SW 1271 (cell line): ENCODE measurements around the gene GPRIN1.
"Not testable (repeated sequence)": the region's sequence is repeated elsewhere in the genome, so short reads cannot be mapped to it uniquely, and the experiment has no call there.

Experiments used
- DNase-seq, 2 experiments: peaks; one replicate each; lab custom pipeline; 2025; lab: John Stamatoyannopoulos, UW

Gene GPRIN1

GRCh38 chr5:176597417-176598389 is 12.3 kb downstream of the GPRIN1 start:
- no peak for DNase-seq

- no peak for DNase-seq
Observed at GRCh38 chr5:176596689-176597416, 13.1 kb downstream of the GPRIN1 start.

GRCh38 chr5:176596069-176596644 is 13.8 kb downstream of the GPRIN1 start:
- no peak for DNase-seq

GRCh38 chr5:176595386-176595943 is 14.5 kb downstream of the GPRIN1 start:
- no peak for DNase-seq

GRCh38 chr5:176594554-176594953 is 15.4 kb downstream of the GPRIN1 start:
- no peak for DNase-seq

- DNase-seq: no peak
Observed at GRCh38 chr5:176593273-176593869, 16.6 kb downstream of the GPRIN1 start.

GRCh38 chr5:176592573-176592972 is 17.4 kb downstream of the GPRIN1 start:
- no peak for DNase-seq

GRCh38 chr5:176591667-176592066 is 18.3 kb downstream of the GPRIN1 start:
- not testable (repeated sequence) for DNase-seq

GRCh38 chr5:176590035-176590717 is 19.8 kb downstream of the GPRIN1 start:
- DNase-seq: no peak

- DNase-seq: no peak
Observed at GRCh38 chr5:176589039-176589769, 20.8 kb downstream of the GPRIN1 start.

GRCh38 chr5:176588297-176588696 is 21.7 kb downstream of the GPRIN1 start:
- no peak for DNase-seq

- no peak for DNase-seq
Observed at GRCh38 chr5:176587398-176587797, 22.6 kb downstream of the GPRIN1 start.

- DNase-seq: no peak
Observed at GRCh38 chr5:176583076-176583475, 26.9 kb downstream of the GPRIN1 start.

- DNase-seq: no peak
Observed at GRCh38 chr5:176581361-176581760, 28.6 kb downstream of the GPRIN1 start.

- no peak for DNase-seq
Observed at GRCh38 chr5:176579323-176579722, 30.6 kb downstream of the GPRIN1 start.

GRCh38 chr5:176578391-176578808 is 31.6 kb downstream of the GPRIN1 start:
- DNase-seq: peak in 1 of 2 experiments; percentile 61

- no peak for DNase-seq
Observed at GRCh38 chr5:176577312-176578176, 32.4 kb downstream of the GPRIN1 start.

- no peak for DNase-seq
Observed at GRCh38 chr5:176575488-176576422, 34.2 kb downstream of the GPRIN1 start.
